GM21528 (cell line): Measurements from ENCODE around the gene RUNX2.
"Not testable (repeated sequence)": the region's sequence is repeated elsewhere in the genome, so short reads cannot be mapped to it uniquely, and the experiment has no call there.

Experiments
- ATAC-seq: cut with Tn5 transposase; IDR thresholded peaks from one replicate; pipeline ENCODE4 v1.9.1; 2021; ENCODE audit warnings: mild to moderate bottlenecking, moderate library complexity; ENCODE audit not compliant: unreplicated experiment, low FRiP score

Gene RUNX2

GRCh38 chr6:45327956-45328522 is at the start of gene RUNX2:
Gene RUNX2 (plus strand): TSS chr6:45328330. CDS start chr6:45328727, 397 bp downstream.
- no peak for ATAC-seq

DNA sequence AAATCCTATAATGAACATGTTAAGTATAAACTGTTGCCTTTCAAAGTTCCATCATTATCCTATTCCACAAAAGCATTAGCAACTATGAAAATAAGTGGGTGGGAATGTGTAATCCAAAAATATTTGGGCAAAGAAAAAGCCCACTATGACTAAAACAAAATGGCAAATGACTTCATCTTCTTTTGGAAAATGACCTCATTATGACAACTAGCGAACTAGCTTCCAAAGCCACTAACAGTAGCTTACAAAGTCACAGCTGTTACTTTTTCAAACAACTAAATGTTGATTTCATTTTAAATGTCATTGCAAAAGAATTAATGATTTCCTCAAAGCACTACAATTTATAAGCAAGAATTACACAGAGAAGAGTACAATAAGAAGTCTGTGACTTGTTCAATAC is 49.8 kb upstream of the RUNX2 start:
- ATAC-seq: no peak

DNA sequence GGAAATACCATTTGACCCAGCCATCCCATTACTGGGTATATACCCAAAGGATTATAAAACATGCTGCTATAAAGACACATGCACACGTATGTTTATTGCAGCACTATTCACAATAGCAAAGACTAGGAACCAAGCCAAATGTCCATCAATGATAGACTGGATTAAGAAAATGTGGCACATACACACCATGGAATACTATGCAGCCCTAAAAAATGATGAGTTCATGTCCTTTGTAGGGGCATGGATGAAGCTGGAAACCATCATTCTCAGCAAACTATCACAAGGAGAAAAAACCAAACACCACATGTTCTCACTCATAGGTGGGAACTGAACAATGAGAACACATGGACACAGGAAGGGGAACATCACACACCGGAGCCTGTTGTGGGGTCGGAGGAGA is 41.4 kb upstream of the RUNX2 start:
- not testable (repeated sequence) for ATAC-seq

- no peak for ATAC-seq
These were observed 38.2 kb upstream of the RUNX2 start for GRCh38 chr6:45289751-45290514.

GRCh38 chr6:45293306-45293705 is 34.8 kb upstream of the RUNX2 start:
- no peak for ATAC-seq

- ATAC-seq: not testable (repeated sequence)
These were observed 33.9 kb upstream of the RUNX2 start for GRCh38 chr6:45294065-45294701.

GRCh38 chr6:45297320-45297719 is 30.8 kb upstream of the RUNX2 start:
- ATAC-seq: no peak

GRCh38 chr6:45299096-45299581 is 29.0 kb upstream of the RUNX2 start:
- no peak for ATAC-seq

GRCh38 chr6:45300736-45301135 is 27.4 kb upstream of the RUNX2 start:
- no peak for ATAC-seq

DNA sequence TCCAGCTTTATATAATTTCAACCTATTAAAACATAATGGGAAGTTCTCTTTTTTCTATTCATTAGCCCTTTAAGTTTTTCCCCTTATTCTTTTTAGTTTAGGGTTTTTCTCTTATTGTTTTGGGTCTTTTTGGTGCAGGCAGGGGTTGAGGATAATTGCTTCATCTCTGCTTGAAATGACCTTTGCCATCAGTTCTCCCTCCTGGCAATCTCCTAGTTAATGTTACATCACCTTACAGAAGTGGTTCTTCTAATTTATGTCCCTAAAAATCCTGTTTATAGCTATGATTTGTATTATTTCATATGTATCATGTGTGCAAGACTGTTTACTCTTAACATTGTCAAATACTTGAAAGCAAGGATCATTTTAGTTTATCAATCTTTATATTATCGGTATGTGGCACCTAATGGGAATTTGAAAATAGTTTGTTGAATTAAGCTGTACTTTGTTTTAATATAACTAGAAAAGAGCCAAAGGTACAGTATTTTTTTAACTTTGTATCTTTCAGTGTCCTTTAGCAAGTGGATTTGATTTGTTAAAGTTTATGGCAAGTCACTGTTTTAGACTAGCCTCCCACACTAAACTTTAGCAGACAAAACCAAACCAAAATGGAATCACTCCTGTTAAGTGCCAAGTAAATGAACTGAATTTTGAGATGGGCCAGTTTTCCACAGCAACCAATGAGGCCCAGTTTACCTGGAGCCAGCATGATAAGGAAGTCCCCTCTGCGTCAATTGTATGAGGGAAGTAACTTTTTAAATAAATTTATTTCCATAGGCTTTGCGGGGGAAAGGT is 26.6 kb upstream of the RUNX2 start:
- no peak for ATAC-seq

GRCh38 chr6:45302832-45303231 is 25.3 kb upstream of the RUNX2 start:
- no peak for ATAC-seq

DNA sequence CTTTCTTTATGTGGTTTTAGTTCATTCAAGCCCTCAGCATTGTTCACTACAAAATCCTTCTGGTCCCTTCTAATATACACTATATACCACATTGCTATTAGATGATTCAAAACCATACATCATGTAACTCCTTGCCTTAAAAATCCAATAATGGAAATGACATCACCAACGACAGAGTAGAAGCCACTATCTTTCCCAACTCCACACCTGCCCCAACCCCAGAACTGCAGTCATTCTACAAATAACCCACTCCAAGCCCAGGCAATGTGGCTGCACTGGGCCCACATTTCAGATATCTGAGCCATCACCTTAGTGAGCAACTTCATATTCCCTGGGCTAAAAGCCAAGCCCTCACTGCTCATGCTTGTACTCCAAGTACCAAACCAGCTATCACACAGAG is 22.6 kb upstream of the RUNX2 start:
- ATAC-seq: no peak

GRCh38 chr6:45310118-45310788 is 17.9 kb upstream of the RUNX2 start:
- ATAC-seq: no peak

GRCh38 chr6:45314146-45314545 is 14.0 kb upstream of the RUNX2 start:
- no peak for ATAC-seq

- no peak for ATAC-seq
These were observed 7.8 kb upstream of the RUNX2 start for GRCh38 chr6:45320349-45320748.

DNA sequence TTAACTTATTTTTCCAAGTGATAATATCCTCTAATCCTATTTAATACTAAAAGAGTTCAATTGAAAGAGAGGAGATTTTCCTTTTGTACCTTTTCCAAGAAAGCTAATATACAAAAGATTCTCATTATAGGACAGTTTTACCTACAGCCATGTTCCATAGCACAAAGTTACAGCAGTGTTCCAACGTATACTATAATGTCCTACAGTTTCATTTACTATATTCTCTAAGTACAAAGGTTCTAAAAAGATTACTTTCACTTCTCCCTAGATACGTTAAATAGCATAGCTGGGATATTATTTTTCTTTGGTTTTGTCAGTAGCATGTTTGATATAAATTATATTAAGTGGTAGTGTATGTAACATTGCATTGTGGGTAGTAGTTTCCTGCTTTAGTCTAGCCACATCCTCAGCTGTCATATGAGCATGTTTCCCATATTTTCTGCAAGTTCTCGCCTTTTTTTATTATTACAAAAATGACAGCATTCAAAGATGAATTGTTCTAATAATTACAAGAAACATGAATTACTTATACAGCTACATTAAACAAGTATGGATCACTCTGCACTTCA is 4.4 kb upstream of the RUNX2 start:
- no peak for ATAC-seq

- no peak for ATAC-seq
These were observed 1.3 kb upstream of the RUNX2 start for GRCh38 chr6:45326698-45327417.

DNA sequence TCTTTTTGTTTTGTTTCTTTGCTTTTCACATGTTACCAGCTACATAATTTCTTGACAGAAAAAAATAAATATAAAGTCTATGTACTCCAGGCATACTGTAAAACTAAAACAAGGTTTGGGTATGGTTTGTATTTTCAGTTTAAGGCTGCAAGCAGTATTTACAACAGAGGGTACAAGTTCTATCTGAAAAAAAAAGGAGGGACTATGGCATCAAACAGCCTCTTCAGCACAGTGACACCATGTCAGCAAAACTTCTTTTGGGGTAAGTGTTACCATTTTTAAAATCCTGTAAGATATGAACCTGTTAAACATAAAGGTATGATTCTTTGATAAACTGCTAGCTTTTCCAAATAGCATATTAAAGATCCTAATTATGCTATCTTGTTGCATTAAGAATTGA is 393 bp downstream of the RUNX2 start:
- no peak for ATAC-seq

DNA sequence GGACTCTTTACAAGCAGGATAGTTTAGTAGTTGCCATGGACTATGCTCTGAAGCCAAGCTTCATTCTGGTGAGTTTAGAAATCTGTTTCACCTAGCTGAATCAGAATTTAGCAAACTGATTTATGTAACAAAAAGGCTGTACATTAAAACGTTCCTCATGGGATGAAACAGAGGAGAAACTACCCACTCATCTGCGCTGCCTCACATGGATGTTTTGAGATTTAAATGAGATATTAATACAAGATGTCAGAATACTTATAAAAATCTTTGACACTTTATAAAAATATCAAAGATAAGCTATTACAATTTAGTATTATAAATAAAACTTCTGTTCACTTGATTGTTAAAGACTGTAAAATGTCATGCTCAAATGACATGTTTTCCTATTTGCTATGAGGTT is 16.8 kb downstream of the RUNX2 start:
- no peak for ATAC-seq
